Panc1 (cell line): Measurements from ENCODE around the gene GPC6. TPM values are rescaled to one million over a fixed set of nuclear protein-coding genes. Genes with fewer than 3 reads are reported as not detected.

Experiments
- ATAC-seq: fragments of 200-7000 bp; cut with Tn5 transposase; 2 replicates; pipeline ENCODE4 v1.9.1; 2020; ENCODE audit warnings: mild to moderate bottlenecking, moderate library complexity
- BruUV-seq: library from RNA; stranded (reverse); fragments of 400-500 nt; replicated peaks from 2 replicates; lab custom pipeline; 2021; lab: Mats Ljungman, UMichigan
- CTCF ChIA-PET: fragments of 300-600 bp; sonication (Branson Sonifier 250); formaldehyde crosslinking; loops from one replicate; lab custom pipeline; 2022; ENCODE audit warnings: antibody characterized with exemption; lab: Charles Lee
- POLR2A ChIA-PET: fragments of 300-600 bp; sonication (Branson Sonifier 250); formaldehyde crosslinking; loops from one replicate; lab custom pipeline; 2022; ENCODE audit warnings: antibody characterized with exemption; lab: Charles Lee
- DNase-seq: peaks from one replicate; pipeline ENCODE4 v3.0.0-alpha.2; 2010; ENCODE audit warnings: low read depth, low spot score
- H3K27ac ChIP-seq: 2 replicates; pipeline ENCODE4 v1.5.1; 2011; ENCODE audit warnings: mild to moderate bottlenecking, low read length, inconsistent platforms
- H3K27me3 ChIP-seq: fragments of 200-500 bp; sonication (Bioruptor generic); 2 replicates; pipeline ENCODE4 v1.6.0; 2014; ENCODE audit warnings: low read length, inconsistent platforms; ENCODE audit not compliant: control insufficient read depth, insufficient read depth
- H3K36me3 ChIP-seq: fragments of 200-500 bp; sonication (Bioruptor generic); 2 replicates; pipeline ENCODE4 v1.5.1; 2014; ENCODE audit warnings: inconsistent platforms, mild to moderate bottlenecking, low read length, moderate library complexity; ENCODE audit not compliant: control insufficient read depth, insufficient read depth
- H3K4me1 ChIP-seq: 2 replicates; pipeline ENCODE4 v1.5.1; 2011; ENCODE audit warnings: inconsistent platforms, mild to moderate bottlenecking, low read length, moderate library complexity; ENCODE audit not compliant: control insufficient read depth, insufficient read depth
- H3K4me3 ChIP-seq, 2 experiments: 2 replicates each; pipeline ENCODE4 v1.5.1; 2011 to 2012; ENCODE audit warnings: low read depth in 2 of 2, low read length in 2 of 2, mild to moderate bottlenecking in 2 of 2, inconsistent platforms in 1 of 2, moderate library complexity in 1 of 2
- H3K9me3 ChIP-seq: fragments of 200-500 bp; sonication (Bioruptor generic); 2 replicates; pipeline ENCODE4 v1.5.1; 2014; ENCODE audit warnings: low read depth, mild to moderate bottlenecking, inconsistent platforms, low read length, moderate library complexity; ENCODE audit not compliant: control insufficient read depth, insufficient read depth
- POLR2AphosphoS5 ChIP-seq: IDR thresholded peaks from 2 replicates; pipeline ENCODE4 v1.6.1; 2012; ENCODE audit warnings: mild to moderate bottlenecking, low read depth, low read length, moderate library complexity
- SIN3A ChIP-seq: IDR thresholded peaks from 2 replicates; pipeline ENCODE4 v1.6.1; 2012; ENCODE audit warnings: low read depth, mild to moderate bottlenecking, low read length, moderate library complexity, borderline replicate concordance; ENCODE audit not compliant: insufficient read depth
- TCF7L2 ChIP-seq: IDR thresholded peaks from 2 replicates; pipeline ENCODE4 v1.6.1; 2011; ENCODE audit warnings: mild to moderate bottlenecking, low read depth, low read length, inconsistent platforms
- in situ Hi-C: cut with HindIII; loops from 2 replicates; pipeline ENCODE4 v1.10.0; 2016; ENCODE audit warnings: low sequenced_read_pairs, low pct_unique_long_range_greater_than_20kb
- intact Hi-C: fragments of 100-400 bp; cut with micrococcal nuclease; formaldehyde crosslinking; loops from one replicate; pipeline ENCODE4 v1.10.0; 2022; ENCODE audit not compliant: unreplicated experiment
- total RNA-seq: library from RNA; stranded (reverse); gene quantifications from one replicate; pipeline ENCODE4 v1.2.1, GENCODE V29; 2021; ENCODE audit not compliant: unreplicated experiment
- TF ChIP-seq, protein P1 (sequence below), 2 experiments: IDR thresholded peaks; 2 replicates each; pipeline ENCODE4 v1.6.1; 2011 to 2012; ENCODE audit warnings: low read depth in 2 of 2, control low read depth in 1 of 2, low read length in 1 of 2, mild to moderate bottlenecking in 1 of 2, moderate library complexity in 1 of 2; ENCODE audit not compliant: insufficient read depth in 1 of 2
- TF ChIP-seq, protein P2 (sequence below): fragments of 450-650 bp; IDR thresholded peaks from 2 replicates; pipeline ENCODE4 v1.5.1; 2017; ENCODE audit warnings: mild to moderate bottlenecking

GPC6 gene
- total RNA-seq, 1 experiment from 2014 or later: 4.8 TPM

DNA sequence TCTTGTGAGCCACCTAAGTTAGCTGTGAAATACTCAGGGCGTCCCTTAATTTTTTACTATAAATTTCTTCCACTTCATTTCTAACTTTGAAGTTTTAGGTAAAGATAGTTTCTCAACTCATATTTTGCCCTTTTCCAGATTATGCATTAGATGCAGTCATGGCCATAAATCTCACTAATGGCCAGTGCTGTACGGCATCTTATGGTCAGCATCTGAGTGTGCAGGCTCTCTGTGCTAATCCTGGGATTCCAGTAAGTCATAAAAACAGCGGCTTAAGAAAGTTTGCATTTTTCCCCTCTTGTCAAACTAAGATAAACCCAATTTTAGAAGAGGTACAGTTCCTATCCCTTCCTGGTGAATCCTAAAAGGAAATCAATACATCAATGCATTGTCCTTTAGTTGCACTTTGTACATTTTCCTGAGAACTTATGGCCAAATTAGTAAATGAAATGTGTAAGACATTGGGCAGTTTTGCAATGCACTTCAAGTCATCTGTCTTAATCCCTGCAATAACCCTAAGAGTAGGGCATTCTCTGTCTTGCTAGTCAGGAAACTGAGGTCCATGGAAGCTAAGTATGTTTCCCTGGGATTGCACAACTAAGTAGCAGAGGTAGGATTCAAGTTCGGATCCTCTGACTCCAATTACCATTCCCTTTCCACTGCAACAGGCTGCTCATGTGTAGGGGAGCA, 1106.7 kb downstream of the GPC6 start:
- ATAC-seq (no peak), DNase-seq (no peak)
- in situ Hi-C loops: no loop called here
- intact Hi-C loops: no loop called here
- H3K27me3 ChIP-seq: no peaks in the 10 kb centered on the region
- CTCF ChIA-PET: no interaction called here
- no peak overlapping the region for H3K4me3 ChIP-seq
- BruUV-seq: no TSS peak
- no peaks in the 10 kb centered on the region for H3K4me1 ChIP-seq
- TF ChIP-seq, protein P1, sequence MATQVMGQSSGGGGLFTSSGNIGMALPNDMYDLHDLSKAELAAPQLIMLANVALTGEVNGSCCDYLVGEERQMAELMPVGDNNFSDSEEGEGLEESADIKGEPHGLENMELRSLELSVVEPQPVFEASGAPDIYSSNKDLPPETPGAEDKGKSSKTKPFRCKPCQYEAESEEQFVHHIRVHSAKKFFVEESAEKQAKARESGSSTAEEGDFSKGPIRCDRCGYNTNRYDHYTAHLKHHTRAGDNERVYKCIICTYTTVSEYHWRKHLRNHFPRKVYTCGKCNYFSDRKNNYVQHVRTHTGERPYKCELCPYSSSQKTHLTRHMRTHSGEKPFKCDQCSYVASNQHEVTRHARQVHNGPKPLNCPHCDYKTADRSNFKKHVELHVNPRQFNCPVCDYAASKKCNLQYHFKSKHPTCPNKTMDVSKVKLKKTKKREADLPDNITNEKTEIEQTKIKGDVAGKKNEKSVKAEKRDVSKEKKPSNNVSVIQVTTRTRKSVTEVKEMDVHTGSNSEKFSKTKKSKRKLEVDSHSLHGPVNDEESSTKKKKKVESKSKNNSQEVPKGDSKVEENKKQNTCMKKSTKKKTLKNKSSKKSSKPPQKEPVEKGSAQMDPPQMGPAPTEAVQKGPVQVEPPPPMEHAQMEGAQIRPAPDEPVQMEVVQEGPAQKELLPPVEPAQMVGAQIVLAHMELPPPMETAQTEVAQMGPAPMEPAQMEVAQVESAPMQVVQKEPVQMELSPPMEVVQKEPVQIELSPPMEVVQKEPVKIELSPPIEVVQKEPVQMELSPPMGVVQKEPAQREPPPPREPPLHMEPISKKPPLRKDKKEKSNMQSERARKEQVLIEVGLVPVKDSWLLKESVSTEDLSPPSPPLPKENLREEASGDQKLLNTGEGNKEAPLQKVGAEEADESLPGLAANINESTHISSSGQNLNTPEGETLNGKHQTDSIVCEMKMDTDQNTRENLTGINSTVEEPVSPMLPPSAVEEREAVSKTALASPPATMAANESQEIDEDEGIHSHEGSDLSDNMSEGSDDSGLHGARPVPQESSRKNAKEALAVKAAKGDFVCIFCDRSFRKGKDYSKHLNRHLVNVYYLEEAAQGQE (IDR thresholded peaks at IDR 0.05; ENCODE audit: insufficient read depth in 1 of 2, low read depth in 2 of 2, low read length in 1 of 2): no peak
- no peak for TF ChIP-seq SIN3A
- no peak for TF ChIP-seq TCF7L2
- TF ChIP-seq, protein P2, sequence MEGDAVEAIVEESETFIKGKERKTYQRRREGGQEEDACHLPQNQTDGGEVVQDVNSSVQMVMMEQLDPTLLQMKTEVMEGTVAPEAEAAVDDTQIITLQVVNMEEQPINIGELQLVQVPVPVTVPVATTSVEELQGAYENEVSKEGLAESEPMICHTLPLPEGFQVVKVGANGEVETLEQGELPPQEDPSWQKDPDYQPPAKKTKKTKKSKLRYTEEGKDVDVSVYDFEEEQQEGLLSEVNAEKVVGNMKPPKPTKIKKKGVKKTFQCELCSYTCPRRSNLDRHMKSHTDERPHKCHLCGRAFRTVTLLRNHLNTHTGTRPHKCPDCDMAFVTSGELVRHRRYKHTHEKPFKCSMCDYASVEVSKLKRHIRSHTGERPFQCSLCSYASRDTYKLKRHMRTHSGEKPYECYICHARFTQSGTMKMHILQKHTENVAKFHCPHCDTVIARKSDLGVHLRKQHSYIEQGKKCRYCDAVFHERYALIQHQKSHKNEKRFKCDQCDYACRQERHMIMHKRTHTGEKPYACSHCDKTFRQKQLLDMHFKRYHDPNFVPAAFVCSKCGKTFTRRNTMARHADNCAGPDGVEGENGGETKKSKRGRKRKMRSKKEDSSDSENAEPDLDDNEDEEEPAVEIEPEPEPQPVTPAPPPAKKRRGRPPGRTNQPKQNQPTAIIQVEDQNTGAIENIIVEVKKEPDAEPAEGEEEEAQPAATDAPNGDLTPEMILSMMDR: no peak
- TF ChIP-seq POLR2AphosphoS5: no peak
- H3K36me3 ChIP-seq: no peaks in the 10 kb centered on the region
- no peaks in the 10 kb centered on the region for H3K9me3 ChIP-seq
- H3K27ac ChIP-seq: no peak overlapping the region
- POLR2A ChIA-PET: no interaction called here

DNA sequence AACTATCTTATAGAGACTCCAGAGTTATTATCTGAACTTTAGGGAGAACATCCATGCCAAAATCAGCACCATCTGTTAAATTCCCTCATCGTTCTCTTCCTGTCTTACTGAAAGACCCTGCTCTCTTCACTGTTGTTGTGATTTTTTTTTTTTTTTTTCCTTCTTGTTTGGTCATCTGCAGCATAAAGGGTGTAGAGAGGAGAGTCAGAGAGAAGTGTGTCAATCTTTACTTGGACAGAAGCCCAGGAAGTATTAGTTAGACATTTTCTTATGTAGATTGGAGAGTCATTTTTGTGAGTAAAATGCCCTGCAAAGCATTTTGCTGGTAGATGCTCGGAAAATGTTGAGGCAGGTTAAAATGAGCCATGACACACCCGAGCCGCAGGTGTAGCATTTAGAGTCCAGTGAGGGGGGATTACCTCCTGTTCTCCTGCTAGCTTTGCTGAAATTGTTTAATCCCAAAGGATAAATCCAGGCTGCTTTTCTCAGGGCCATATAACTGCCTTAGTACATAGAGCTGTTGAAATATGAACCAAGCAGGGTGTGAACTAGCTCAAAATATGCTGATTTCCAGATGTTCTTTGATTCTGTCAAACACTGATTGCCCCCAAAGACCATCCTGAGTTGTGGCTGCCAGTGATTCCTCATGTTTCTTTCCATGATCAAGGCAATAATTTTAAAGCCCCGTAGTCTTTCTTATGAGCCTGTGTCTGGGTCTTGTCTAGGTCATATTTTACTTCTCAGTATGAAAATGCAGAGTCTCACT, 1109.3 kb downstream of the GPC6 start:
- H3K4me3 ChIP-seq: no peak overlapping the region
- ChIA-PET POLR2A (no interaction called here), CTCF (no interaction called here)
- BruUV-seq: no TSS peak
- in situ Hi-C loops (no loop called here), intact Hi-C loops (no loop called here)
- H3K9me3 ChIP-seq: no peaks in the 10 kb centered on the region
- TF ChIP-seq SIN3A: no peak
- TF ChIP-seq, protein P2: no peak
- no peak for TF ChIP-seq TCF7L2
- no peak for TF ChIP-seq POLR2AphosphoS5
- TF ChIP-seq, protein P1 (IDR thresholded peaks at IDR 0.05; ENCODE audit: insufficient read depth in 1 of 2, low read depth in 2 of 2, low read length in 1 of 2): no peak
- H3K36me3 ChIP-seq: no peaks in the 10 kb centered on the region
- DNase-seq: no peak
- ATAC-seq: no peak
- no peaks in the 10 kb centered on the region for H3K4me1 ChIP-seq
- no peaks in the 10 kb centered on the region for H3K27me3 ChIP-seq
- H3K27ac ChIP-seq: no peak overlapping the region
